ENCODE measurements around the gene EFHC1. TPM values are rescaled to one million over a fixed set of nuclear protein-coding genes. Genes with fewer than 3 reads are reported as not detected.
"Not testable (repeated sequence)": the region's sequence is repeated elsewhere in the genome, so short reads cannot be mapped to it uniquely, and the experiment has no call there.

EFHC1 gene
- total RNA-seq, 1 donor from 2014 or later = 23.2 TPM

- intact Hi-C loops (cut with micrococcal nuclease) = no loop called here
- no peak for TF ChIP-seq CTCF (IDR thresholded peaks at IDR 0.05)
- Mint-ChIP-seq H3K4me1 (no peaks in the 10 kb centered on the region), H3K27me3 (no peaks in the 10 kb centered on the region), H3K9me3 (peaks cover 19% of the 10 kb centered on the region), H3K4me3 (no peak overlapping the region), H3K36me3 (ENCODE audit: low read depth) (peaks cover 38% of the 10 kb centered on the region), H3K27ac (no peak overlapping the region)
- POLR2A ChIA-PET = no interaction called here
- CTCF ChIA-PET = no interaction called here
- DNase-seq = no peak
- ATAC-seq (ENCODE audit: low read depth) = no peak
Observed at GRCh38 chr6:52454556-52454955, 34.4 kb downstream of the EFHC1 start.

- Mint-ChIP-seq H3K27me3 (no peaks in the 10 kb centered on the region), H3K27ac (no peak overlapping the region), H3K9me3 (peaks cover 4% of the 10 kb centered on the region), H3K4me1 (no peaks in the 10 kb centered on the region), H3K36me3 (ENCODE audit: low read depth) (peaks cover 19% of the 10 kb centered on the region), H3K4me3 (no peak overlapping the region)
- intact Hi-C loops (cut with micrococcal nuclease) = no loop called here
- DNase-seq = no peak
- ChIA-PET POLR2A (no interaction called here), CTCF (no interaction called here)
- no peak for ATAC-seq (ENCODE audit: low read depth)
- no peak for TF ChIP-seq CTCF (IDR thresholded peaks at IDR 0.05)
Observed at GRCh38 chr6:52457096-52457495, 37.0 kb downstream of the EFHC1 start.

- ATAC-seq (ENCODE audit: low read depth); CTCF ChIA-PET; DNase-seq; H3K4me1 Mint-ChIP-seq; H3K36me3 Mint-ChIP-seq (ENCODE audit: low read depth); H3K27me3 Mint-ChIP-seq; H3K4me3 Mint-ChIP-seq; POLR2A ChIA-PET; intact Hi-C loops (cut with micrococcal nuclease); H3K27ac Mint-ChIP-seq; H3K9me3 Mint-ChIP-seq: not testable (repeated sequence)
Observed at GRCh38 chr6:52461194-52461593, 41.1 kb downstream of the EFHC1 start.

GRCh38 chr6:52474173-52474572, 54.0 kb downstream of the EFHC1 start:
- H3K4me1 Mint-ChIP-seq = peaks cover 2% of the 10 kb centered on the region
- DNase-seq (no peak), ATAC-seq (ENCODE audit: low read depth) (no peak)
- CTCF ChIA-PET = no interaction called here
- TF ChIP-seq CTCF (IDR thresholded peaks at IDR 0.05) = no peak
- POLR2A ChIA-PET = no interaction called here
- H3K27me3 Mint-ChIP-seq = no peaks in the 10 kb centered on the region
- intact Hi-C loops (cut with micrococcal nuclease) = no loop called here
- peaks cover 14% of the 10 kb centered on the region for H3K36me3 Mint-ChIP-seq (ENCODE audit: low read depth)
- H3K27ac Mint-ChIP-seq = no peak overlapping the region
- peaks cover 2% of the 10 kb centered on the region for H3K9me3 Mint-ChIP-seq
- H3K4me3 Mint-ChIP-seq = no peak overlapping the region

GRCh38 chr6:52475307-52475706, 55.2 kb downstream of the EFHC1 start:
- Mint-ChIP-seq H3K4me3 (no peak overlapping the region), H3K9me3 (peaks cover 2% of the 10 kb centered on the region), H3K4me1 (peaks cover 2% of the 10 kb centered on the region), H3K27me3 (no peaks in the 10 kb centered on the region), H3K27ac (no peak overlapping the region), H3K36me3 (ENCODE audit: low read depth) (peaks cover 17% of the 10 kb centered on the region)
- ATAC-seq (ENCODE audit: low read depth) (no peak), DNase-seq (no peak)
- ChIA-PET POLR2A (no interaction called here), CTCF (no interaction called here)
- intact Hi-C loops (cut with micrococcal nuclease) = no loop called here
- no peak for TF ChIP-seq CTCF (IDR thresholded peaks at IDR 0.05)

- ATAC-seq (ENCODE audit: low read depth) (no peak), DNase-seq (no peak)
- Mint-ChIP-seq H3K27me3 (no peaks in the 10 kb centered on the region), H3K27ac (no peak overlapping the region), H3K36me3 (ENCODE audit: low read depth) (peaks cover 17% of the 10 kb centered on the region), H3K9me3 (no peaks in the 10 kb centered on the region), H3K4me3 (no peak overlapping the region), H3K4me1 (peaks cover 3% of the 10 kb centered on the region)
- no peak for TF ChIP-seq CTCF (IDR thresholded peaks at IDR 0.05)
- POLR2A ChIA-PET = no interaction called here
- CTCF ChIA-PET = no interaction called here
- intact Hi-C loops (cut with micrococcal nuclease) = no loop called here
Observed at GRCh38 chr6:52482903-52483670, 62.9 kb downstream of the EFHC1 start.

Measured in activated B cell treated with CpG ODN at 0.5 μM for 24 hours (primary cell).